A673 (cell line): Measurements from ENCODE around the gene TCERG1L. TPM values are rescaled to one million over a fixed set of nuclear protein-coding genes. Genes with fewer than 3 reads are reported as not detected.

ENCODE experiments used
- BruUV-seq: library from RNA; stranded (reverse); fragments of 400-500 nt; replicated peaks from 2 replicates; lab custom pipeline; 2021; lab: Mats Ljungman, UMichigan
- CTCF ChIA-PET: fragments of 300-600 bp; sonication (Branson Sonifier 250); formaldehyde crosslinking; loops from one replicate; lab custom pipeline; 2022; ENCODE audit warnings: antibody characterized with exemption; lab: Charles Lee
- POLR2A ChIA-PET: fragments of 300-600 bp; sonication (Branson Sonifier 250); formaldehyde crosslinking; loops from one replicate; lab custom pipeline; 2022; ENCODE audit warnings: antibody characterized with exemption; ENCODE audit not compliant: low non-redundant PET; lab: Charles Lee
- DNase-seq: peaks from one replicate; pipeline ENCODE4 v3.0.0-alpha.2; 2015; ENCODE audit warnings: low spot score
- H3K27ac ChIP-seq: fragments of 200-600 bp; sonication (generic); 2 replicates; pipeline ENCODE4 v1.5.1; 2016; ENCODE audit warnings: mixed run types, low read depth, mild to moderate bottlenecking, mixed read lengths, antibody characterized with exemption, low read length; ENCODE audit not compliant: poor library complexity, severe bottlenecking
- H3K27me3 ChIP-seq: fragments of 200-600 bp; sonication (generic); replicated peaks from 2 replicates; pipeline ENCODE4 v1.6.1; 2017; ENCODE audit warnings: mixed run types, low read depth, mild to moderate bottlenecking, mixed read lengths, antibody characterized with exemption, low read length; ENCODE audit not compliant: insufficient read depth, poor library complexity
- H3K36me3 ChIP-seq: fragments of 200-600 bp; sonication (generic); 2 replicates; pipeline ENCODE4 v1.6.1; 2016; ENCODE audit warnings: mixed run types, mild to moderate bottlenecking, mixed read lengths, antibody characterized with exemption, low read length; ENCODE audit not compliant: insufficient read depth, poor library complexity, severe bottlenecking
- H3K4me1 ChIP-seq: fragments of 200-600 bp; sonication (generic); 2 replicates; pipeline ENCODE4 v1.6.1; 2017; ENCODE audit warnings: mixed run types, mild to moderate bottlenecking, mixed read lengths, antibody characterized with exemption, low read length; ENCODE audit not compliant: insufficient read depth, poor library complexity, severe bottlenecking
- H3K4me3 ChIP-seq: fragments of 200-600 bp; sonication (generic); 2 replicates; pipeline ENCODE4 v1.5.1; 2016; ENCODE audit warnings: low read depth, mixed run types, mild to moderate bottlenecking, mixed read lengths, low read length; ENCODE audit not compliant: poor library complexity, severe bottlenecking
- H3K9me3 ChIP-seq: fragments of 200-600 bp; sonication (generic); 2 replicates; pipeline ENCODE4 v1.6.1; 2016; ENCODE audit warnings: mixed run types, low read depth, mild to moderate bottlenecking, mixed read lengths, antibody characterized with exemption, low read length; ENCODE audit not compliant: poor library complexity, severe bottlenecking
- EZH2 ChIP-seq: fragments of 200-600 bp; sonication (generic); IDR thresholded peaks from 2 replicates; pipeline ENCODE4 v1.6.1; 2017; ENCODE audit warnings: borderline replicate concordance, low read depth, mild to moderate bottlenecking, mixed read lengths, antibody characterized with exemption, low read length; ENCODE audit not compliant: poor library complexity, severe bottlenecking
- intact Hi-C: fragments of 100-400 bp; cut with micrococcal nuclease; formaldehyde crosslinking; loops from one replicate; pipeline ENCODE4 v1.10.0; 2022; ENCODE audit not compliant: unreplicated experiment
- total RNA-seq: library from RNA; stranded (reverse); gene quantifications from 2 replicates; pipeline ENCODE4 v1.2.3, GENCODE V29; 2021
- TF ChIP-seq, protein P1 (sequence below): fragments of 300-800, 200-600 bp; sonication (generic); conservative IDR thresholded peaks from 2 replicates; pipeline ENCODE4 v1.5.1; 2017; ENCODE audit warnings: low read depth, mild to moderate bottlenecking, antibody characterized with exemption, low read length, moderate library complexity, mixed read lengths

TCERG1L gene
- total RNA-seq, 1 experiment from 2014 or later: 16.3 TPM

DNA sequence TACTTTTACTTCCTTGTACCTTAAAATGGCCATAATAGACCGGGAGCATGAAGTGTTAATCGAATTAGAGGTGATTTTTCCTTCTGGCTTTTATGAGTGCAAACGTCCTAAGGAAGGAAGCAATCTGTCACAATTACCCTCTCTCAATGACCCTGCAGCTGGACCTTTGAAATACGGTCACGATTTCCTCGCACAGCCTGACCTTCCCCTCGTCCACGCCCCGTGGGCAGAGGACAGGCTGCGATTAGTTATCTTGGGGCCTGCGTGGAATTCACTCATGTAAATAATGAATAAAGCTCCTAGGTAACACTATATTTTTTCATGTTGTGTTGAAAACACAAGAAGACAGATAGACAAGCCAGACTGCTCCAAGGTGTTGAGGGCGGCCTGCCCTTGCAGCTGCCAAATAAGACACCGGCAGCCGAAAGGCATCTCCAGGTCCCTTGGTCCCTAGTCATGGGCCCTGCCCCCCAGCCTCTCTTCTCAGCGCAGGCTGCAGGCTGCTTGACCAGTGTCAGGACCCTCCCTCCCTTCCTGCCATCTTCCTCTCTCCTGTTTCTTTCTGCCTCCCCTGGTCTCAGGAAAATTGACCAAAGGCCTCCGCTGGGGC lies 199.9 kb downstream of the TCERG1L start:
- intact Hi-C loops: no loop called here
- POLR2A ChIA-PET: no interaction called here
- Histone ChIP-seq H3K27ac (no peak overlapping the region), H3K36me3 (no peaks in the 10 kb centered on the region), H3K4me1 (no peaks in the 10 kb centered on the region), H3K4me3 (no peak overlapping the region), H3K27me3 (no peaks in the 10 kb centered on the region), H3K9me3 (no peaks in the 10 kb centered on the region)
- TF ChIP-seq, protein P1, sequence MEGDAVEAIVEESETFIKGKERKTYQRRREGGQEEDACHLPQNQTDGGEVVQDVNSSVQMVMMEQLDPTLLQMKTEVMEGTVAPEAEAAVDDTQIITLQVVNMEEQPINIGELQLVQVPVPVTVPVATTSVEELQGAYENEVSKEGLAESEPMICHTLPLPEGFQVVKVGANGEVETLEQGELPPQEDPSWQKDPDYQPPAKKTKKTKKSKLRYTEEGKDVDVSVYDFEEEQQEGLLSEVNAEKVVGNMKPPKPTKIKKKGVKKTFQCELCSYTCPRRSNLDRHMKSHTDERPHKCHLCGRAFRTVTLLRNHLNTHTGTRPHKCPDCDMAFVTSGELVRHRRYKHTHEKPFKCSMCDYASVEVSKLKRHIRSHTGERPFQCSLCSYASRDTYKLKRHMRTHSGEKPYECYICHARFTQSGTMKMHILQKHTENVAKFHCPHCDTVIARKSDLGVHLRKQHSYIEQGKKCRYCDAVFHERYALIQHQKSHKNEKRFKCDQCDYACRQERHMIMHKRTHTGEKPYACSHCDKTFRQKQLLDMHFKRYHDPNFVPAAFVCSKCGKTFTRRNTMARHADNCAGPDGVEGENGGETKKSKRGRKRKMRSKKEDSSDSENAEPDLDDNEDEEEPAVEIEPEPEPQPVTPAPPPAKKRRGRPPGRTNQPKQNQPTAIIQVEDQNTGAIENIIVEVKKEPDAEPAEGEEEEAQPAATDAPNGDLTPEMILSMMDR: no peak
- no peak for TF ChIP-seq EZH2
- CTCF ChIA-PET: no interaction called here
- DNase-seq: no peak
- no TSS peak for BruUV-seq

DNA sequence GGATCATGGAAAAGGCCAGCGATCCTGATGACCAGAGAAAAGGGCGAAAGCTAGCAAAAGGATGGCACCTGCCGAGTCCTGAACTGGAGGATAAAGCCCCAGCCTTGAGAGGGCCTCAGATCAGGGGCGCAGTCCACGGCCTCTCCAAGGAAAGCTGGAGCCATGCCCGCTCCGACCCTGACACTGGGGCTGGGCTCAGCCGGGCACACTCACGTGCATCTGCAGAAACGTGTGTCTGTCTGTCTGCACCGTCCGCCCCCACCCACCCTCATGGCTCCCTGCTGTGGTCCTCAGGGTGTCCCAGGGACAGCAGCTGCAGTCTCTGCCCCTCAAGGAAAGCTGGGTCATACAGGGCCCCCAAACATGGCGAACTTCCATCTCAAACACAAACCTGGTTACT lies 200.5 kb downstream of the TCERG1L start:
- Histone ChIP-seq H3K36me3 (no peaks in the 10 kb centered on the region), H3K9me3 (no peaks in the 10 kb centered on the region), H3K4me1 (no peaks in the 10 kb centered on the region), H3K27me3 (no peaks in the 10 kb centered on the region), H3K4me3 (no peak overlapping the region), H3K27ac (no peak overlapping the region)
- POLR2A ChIA-PET: no interaction called here
- CTCF ChIA-PET: no interaction called here
- DNase-seq: no peak
- intact Hi-C loops: no loop called here
- no TSS peak for BruUV-seq
- no peak for TF ChIP-seq EZH2
- TF ChIP-seq, protein P1: no peak

DNA sequence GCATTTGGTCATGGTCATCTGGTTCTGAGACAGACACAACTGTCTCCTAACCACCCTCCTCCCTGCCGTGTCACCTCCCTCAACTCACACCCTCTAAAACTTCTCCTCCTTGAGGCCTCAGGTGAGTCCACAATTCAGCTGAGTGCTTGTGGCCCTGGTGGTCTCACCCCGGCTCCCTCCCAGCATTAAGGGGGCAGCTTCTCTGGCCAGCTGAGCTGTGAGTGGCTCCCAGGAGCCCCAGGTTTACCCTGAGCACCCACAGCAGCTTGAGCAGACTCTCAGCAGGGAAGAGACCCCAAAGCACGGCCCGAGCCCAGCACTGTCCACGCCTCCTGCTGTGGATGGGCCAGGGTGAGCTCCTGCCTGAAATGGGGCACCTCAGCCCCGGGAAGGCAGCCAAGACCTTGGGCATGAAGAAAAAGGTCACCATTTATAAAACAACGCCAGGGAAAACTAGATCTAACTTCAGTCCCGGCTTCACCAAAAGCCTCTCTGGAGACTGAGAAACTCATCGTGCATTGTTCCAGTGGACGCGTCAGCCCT lies 201.2 kb downstream of the TCERG1L start:
- no peak overlapping the region for H3K27ac ChIP-seq
- no peak for DNase-seq
- no peaks in the 10 kb centered on the region for H3K36me3 ChIP-seq
- TF ChIP-seq EZH2: no peak
- TF ChIP-seq, protein P1: no peak
- H3K9me3 ChIP-seq: no peaks in the 10 kb centered on the region
- no peaks in the 10 kb centered on the region for H3K4me1 ChIP-seq
- H3K27me3 ChIP-seq: no peaks in the 10 kb centered on the region
- POLR2A ChIA-PET: no interaction called here
- H3K4me3 ChIP-seq: no peak overlapping the region
- BruUV-seq: no TSS peak
- CTCF ChIA-PET: no interaction called here
- intact Hi-C loops: no loop called here
